Measurements from ENCODE around the gene XCR1.

XCR1 gene

DNA sequence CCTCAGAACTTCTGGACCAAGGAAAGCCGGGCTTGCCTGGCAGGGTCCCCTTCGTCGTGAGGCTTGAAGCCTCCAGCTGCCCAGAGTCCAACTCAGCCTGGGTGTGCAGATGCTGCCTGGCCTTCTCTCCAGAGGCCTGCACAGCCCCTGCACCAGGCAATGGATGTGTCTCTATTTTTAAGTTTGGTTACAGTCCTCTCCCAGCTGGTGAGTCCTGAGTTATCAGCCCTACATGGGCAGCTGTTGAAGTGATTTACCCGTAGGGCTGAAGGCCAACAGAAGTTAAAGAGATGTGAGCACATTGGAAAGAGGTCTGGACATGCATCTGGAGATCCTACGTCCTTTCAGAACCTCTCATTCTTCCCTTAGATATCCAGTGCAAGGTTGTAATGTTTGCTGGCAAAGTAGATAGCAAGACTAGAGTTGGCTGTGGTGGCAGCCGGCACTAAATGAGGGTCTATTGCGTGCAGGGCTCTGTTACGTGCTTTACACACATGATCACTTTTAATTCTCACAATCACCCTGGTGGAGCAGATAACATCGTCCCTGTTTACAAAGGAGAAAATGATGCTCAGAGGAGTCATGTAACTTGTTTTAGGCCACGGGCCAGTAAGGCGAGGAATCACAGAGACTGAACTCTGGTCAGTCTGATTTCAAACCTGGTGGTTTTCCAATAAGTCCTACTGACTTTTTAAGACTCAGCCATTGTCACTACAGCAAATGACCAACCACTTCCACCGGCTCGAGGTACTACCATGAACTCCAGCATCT lies 41.6 kb downstream of the XCR1 start:
- in situ Hi-C loops (cut with MboI; ENCODE audit: low sequenced_read_pairs): no loop called here

DNA sequence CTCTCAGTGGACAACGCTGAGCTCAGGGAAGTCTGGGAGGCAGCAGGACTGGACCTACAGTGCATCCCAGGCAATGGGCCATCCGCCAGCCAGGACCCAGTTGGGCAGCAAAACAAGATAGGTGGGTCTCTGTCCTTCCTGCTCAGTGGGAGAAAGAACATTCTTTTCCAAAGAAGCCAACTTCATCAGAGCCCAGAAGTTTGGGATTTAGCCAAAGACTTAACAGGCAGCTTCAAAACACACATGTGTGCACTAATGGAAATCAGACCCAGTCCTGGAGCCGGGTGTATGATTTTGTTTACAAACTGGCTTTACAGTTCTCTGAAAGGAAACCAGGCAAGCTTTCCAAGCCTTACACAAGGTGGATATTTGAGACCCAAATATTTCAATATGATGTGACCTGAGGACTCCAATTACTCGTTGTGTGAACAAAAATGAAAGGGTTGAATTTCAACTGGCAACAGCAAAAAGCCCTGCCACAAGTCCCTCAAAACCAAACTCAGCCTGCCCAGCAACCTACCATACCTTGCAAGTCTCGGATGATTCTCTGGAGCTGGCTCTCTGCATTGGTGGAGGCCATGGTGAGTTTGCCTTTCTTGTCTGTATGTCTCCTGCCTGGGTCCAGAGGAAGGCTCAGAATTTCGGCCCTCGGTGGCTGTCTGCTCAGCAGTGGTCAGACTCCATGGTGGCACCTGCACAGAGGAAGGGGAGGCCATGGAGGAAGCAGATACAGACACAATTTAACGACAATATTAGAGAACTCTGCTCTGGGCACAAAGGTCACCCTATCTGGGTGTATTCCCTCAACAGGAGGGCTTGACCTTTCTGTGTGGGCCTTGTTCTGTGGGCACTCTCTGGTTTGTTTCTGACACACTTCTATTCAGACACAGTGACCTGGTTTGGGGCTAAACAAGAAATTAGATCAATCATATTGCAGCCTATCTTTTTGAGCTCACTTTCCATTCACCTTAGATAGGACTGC lies 42.7 kb downstream of the XCR1 start:
- in situ Hi-C loops (cut with MboI; ENCODE audit: low sequenced_read_pairs): no loop called here

DNA sequence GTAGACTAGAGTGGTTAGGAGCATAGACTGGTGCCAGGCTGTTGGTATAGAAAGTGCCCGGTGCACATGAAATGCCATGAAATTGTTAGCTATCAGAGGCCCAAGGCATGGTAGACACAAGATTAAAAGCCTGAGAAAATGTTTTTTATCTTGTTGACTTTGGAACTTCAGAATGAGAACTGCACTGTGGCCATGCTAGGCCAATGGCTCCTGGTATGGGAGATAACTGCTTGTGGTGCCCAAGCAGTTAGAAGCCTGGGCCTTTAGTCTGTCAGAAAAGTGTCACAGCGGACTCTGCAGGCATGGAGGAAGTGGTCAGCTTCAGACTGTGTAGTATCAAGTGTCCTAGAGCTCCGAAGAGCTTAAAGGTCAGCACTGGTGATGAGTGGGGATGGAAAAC lies 43.5 kb downstream of the XCR1 start:
- in situ Hi-C loops (cut with MboI; ENCODE audit: low sequenced_read_pairs): no loop called here

DNA sequence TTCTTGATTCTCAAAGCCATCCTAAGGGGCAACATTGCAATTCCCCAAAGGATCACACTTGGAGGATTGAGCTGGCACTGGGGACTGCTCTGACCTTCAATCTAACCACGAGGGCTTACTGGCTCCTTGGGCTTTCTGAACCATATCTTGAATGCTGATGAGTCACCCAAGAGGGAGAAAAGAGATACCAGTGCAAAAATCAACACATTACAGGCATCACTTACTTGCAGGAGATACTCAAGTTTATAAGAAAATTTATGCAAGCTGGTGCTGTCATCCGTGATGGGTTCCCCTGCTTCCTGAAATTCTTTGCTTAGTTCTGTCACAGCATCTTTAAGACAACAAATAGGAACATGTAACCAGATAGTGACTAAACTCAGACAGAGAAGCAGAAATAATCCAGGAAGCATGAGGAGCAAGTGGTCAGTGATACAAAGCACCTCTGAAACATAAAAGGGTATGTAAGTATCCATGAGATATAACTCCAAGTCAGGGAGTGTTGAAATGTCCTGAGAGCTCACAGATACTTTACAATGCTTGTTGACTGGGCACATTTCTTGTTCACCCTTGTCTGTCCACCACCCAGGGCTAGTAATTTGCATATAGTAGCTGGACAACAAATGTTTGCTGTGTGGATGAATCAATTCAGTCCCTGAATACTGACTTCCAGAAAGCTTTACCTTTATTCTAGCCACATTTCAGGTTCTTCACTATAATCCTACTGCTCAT lies 45.8 kb downstream of the XCR1 start:
- in situ Hi-C loops (cut with MboI; ENCODE audit: low sequenced_read_pairs): no loop called here

DNA sequence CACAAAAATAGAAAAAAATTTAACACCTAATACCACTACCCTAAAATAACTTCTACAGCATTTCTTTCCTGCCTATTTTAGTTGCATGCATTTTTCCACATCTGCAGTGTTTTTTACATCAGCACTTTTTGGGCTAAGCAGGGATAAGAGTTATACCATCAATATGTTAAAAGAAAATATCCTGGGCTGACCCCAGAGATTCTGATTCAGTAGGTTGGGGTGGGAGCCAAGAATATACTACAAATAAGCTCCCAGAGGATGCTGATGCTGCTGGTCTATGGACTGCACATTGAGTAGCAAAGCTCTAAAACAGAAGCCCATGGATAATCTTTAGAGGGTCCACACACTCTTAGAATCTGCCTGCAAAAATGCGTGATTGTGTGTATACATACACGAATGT lies 46.5 kb downstream of the XCR1 start:
- in situ Hi-C loops (cut with MboI; ENCODE audit: low sequenced_read_pairs): no loop called here

DNA sequence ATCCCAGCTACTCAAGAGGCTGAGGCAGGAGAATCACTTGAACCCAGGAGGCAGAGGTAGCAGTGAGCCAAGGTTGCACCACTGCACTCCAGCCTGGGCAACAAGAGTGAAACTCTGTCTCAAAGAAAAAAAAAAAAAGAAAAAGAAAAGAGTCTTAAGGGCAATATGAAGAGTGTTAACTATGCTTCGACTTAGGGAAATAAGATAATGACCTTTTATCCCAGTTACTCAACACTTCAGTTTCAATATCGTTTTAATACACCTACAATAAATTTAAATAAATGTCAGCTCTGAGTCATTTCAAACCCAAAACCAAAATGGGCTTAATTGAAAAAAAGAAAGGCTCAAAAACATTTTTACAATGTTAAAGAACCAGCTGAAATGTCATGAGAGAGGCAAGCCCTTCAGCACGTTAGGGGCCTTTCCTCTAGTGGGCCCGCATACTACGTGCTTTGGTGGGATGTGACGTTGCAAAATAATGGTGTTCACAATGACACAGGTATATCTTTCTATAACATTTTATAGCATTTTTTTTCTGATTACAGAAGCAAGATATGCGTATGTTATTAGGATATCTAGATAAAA lies 47.0 kb downstream of the XCR1 start:
- in situ Hi-C loops (cut with MboI; ENCODE audit: low sequenced_read_pairs): no loop called here

DNA sequence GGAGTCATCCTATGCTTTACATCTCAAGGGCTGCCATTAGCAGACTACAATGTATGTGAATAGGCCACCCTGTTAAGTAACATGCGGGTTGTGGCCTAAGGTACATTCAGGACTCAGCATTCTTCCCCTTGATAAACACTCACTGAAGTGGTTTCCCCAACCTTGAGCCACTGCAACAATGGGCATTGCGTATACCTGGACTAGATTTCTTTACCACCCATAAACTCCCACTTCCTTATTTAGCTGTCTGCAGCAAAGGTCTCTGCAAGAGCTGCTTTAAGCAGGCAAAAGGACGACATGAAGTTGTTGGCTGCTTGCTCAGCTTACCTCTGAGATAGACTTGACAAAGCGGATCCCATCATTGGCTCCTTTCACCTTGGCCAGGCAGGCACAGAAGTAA lies 47.9 kb downstream of the XCR1 start:
- in situ Hi-C loops (cut with MboI; ENCODE audit: low sequenced_read_pairs): no loop called here

DNA sequence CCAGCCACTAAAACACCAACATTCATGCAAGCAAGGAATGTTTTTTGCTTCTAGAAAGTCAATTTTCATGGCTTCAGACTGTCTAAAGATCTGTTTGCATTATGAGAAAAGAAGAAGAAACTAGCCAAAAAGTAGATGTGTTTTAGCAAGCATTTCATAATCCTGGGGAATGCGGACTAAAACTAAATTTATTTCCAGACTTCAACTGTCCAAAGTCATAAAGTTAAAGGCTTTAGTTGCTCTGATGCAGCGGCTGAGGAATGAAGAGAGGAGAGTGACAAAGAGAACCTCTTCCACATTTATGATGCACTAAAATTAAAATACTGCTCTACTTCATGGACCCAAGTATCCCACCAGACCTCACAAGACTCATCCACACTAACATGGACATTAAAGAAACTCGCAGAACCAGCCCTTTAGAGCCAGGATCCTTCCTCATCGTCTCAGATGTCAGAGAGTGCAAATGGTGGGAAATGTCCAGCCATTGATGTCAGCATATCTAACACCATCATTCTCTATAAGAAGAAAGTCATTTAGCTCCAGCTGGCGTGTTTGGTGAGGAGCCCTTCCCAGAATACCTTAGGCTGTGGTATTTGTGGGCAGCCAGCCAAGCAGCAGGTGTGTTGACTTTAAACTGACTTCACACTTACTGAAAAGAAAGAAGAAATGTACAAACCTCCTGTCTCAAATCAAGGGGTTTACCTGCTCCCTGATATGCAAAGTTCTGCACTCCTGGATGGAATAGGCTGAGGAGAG lies 49.1 kb downstream of the XCR1 start:
- in situ Hi-C loops (cut with MboI; ENCODE audit: low sequenced_read_pairs): no loop called here

DNA sequence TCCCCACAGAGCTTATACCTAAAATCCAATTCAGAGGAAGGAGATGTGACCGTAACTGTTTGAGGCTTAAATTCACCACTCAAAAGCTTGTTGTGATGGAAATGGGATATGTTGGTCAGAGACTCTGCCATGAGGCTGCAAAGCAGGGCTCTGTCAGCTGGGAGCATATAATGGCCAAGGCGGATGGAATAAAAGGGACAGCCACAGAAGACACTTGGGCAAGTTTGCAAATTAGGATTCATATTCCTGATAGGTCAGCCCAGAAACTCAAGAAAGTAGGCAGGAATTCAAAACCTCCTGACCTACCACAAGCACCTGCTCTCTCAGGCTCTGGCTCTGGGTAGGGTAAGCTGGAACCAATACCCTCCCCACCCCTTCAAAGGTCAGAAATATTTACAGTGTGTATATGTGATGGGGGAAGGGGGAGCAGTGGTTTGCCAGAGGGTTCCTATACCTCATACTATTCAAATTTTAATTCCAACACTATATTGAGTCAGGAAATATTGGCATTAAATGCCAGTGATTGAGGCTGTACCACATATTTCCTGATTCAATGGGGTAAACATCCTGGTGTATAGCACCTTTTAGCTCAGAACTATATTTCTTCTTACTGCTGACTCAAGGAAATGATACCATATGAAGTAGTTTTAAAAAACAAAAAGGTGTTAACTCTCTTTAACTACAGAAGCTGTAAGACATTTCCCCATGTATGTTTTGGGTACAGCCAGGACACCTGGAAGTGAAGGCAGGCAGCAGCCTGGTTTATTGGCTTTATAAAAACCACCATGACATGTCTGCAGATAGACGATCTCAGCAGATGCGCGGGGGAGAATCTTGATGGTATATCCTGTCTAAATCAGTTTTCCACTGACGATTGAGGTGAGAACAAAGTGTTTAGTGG lies 50.8 kb downstream of the XCR1 start:
- in situ Hi-C loops (cut with MboI; ENCODE audit: low sequenced_read_pairs): no loop called here

DNA sequence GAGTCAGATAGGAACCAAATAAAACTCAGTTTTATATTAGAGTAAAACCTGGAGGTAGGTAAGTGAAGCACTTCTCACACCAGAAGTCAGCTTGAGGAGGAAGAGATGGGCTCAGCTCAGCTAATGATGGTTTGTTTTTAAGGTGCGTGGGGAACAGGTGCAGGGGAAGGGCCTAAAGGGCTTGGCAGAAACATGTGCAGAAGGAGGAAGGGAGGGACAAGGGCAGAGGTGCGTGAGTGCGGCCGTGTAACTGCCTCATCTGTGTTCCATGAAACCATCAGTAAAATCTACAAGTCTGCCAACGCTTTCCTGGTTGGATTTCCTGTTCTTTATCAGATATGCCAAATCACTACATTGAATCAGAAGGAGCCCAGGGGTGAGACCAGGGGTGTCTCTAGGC lies 51.6 kb downstream of the XCR1 start:
- in situ Hi-C loops (cut with MboI; ENCODE audit: low sequenced_read_pairs): no loop called here

DNA sequence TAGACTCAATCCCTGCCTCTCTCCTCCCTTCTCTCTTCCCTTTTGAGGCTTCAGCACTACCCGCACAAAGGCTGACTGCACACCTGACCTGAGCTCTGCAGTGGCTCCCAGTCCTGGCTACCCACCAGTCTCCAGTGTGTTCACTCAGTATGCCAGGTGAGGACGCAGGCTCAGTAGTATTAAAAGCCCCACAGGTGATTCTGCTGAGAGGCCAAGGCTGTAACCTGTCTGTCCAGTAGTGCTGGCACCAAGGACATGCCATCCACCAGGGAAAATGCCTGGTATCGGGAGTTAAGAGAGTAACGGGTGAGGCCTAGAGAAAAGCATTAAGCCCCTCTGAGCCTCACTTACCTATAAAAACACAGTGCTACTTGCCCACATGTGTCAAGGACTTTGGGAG lies 52.6 kb downstream of the XCR1 start:
- in situ Hi-C loops (cut with MboI; ENCODE audit: low sequenced_read_pairs): no loop called here

DNA sequence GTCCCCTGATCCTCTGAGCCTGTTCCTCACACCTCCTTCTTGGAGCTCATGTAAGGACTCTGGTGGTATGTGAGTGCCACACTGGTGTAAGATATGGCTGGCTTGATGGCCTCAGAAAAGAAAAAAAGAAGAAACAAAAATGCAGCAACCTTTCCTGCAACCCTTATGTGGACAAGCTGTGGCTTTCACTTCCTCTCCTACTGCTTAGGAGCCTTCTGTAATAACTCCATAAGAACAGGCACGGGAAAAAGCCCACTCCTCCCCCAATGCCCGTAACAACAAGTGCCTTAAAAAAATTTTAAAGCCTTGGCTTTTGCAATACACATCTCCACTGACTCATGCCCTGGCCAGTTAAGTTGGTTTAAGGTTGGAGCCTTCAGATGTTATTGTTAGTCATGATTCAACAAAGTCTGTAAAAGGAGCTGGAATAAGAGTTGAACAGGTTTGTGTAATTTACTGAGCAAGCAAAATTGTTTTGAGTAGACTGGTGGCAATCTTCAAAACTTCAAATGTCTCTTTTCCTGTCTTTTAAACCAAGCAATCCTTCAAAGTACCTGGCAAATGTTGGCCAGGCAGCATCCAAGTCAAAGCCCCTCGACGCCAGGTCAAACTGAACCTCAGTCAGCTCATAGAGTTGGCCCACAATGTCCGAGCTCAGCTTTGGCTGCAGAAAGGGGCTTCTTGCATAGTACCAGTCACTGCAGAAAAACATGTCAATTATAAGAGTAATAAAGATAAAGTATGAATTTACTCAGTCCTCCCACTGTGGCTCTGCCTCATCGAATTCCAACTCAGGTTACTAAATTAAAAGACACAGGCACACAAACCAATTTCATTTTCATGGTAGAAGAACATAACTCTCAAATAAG lies 54.5 kb downstream of the XCR1 start:
- in situ Hi-C loops (cut with MboI; ENCODE audit: low sequenced_read_pairs): no loop called here

DNA sequence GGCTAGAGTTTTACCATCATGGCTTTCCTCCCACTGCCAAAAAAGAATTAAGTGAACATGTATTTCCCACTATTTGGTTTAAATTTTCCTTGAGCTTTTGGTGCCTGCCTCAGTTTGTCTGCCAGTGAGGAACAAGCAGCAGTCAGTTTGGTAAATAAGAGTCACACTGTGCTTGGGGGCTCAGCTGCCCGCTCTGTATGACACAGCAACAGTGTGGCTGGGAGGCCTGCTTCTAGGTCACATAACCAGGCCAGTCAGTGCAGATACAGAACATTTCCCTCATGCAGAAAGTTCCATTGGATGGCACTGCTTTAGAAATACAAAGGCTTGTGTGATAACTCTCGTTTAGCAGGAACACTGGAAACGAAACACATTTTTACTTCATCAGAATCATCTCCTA lies 57.3 kb downstream of the XCR1 start:
- in situ Hi-C loops (cut with MboI; ENCODE audit: low sequenced_read_pairs): no loop called here

DNA sequence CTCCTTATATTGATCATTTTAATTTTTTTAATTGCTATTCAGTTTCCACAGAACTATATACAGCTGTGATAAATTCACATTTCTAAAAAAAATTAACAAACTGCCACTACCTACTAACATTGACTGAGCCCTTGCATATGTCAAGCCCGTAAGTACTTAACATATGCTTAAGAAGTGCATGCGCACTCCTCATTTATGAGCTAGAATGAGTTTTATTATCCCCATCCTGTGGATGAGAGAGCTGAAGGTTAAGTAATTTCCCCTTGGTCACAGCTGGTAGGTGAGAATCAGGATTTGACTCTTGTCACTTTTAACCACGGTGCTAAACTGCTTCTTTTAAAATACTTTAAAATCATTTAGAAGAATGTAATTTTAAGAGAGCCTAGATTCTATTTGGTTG lies 58.2 kb downstream of the XCR1 start:
- in situ Hi-C loops (cut with MboI; ENCODE audit: low sequenced_read_pairs): no loop called here

DNA sequence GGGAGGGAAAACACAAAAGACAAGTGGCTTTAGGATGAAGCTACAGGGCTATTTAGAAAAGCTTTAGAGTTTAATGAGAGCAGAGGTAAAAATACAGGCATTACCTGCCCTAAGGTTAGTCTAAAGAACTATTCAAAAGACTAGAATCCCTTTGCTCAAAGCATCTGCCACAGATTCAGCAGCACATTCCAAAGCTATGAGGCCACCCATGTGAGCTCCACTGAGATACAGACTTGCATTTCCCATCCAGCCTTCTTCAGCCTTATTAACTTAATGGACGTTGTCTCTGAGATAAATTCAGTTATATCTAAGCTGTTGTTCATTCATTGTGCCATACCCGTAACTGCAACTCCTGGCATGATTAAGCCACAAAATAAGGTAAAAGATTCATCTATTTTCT lies 58.6 kb downstream of the XCR1 start:
- in situ Hi-C loops (cut with MboI; ENCODE audit: low sequenced_read_pairs): no loop called here

DNA sequence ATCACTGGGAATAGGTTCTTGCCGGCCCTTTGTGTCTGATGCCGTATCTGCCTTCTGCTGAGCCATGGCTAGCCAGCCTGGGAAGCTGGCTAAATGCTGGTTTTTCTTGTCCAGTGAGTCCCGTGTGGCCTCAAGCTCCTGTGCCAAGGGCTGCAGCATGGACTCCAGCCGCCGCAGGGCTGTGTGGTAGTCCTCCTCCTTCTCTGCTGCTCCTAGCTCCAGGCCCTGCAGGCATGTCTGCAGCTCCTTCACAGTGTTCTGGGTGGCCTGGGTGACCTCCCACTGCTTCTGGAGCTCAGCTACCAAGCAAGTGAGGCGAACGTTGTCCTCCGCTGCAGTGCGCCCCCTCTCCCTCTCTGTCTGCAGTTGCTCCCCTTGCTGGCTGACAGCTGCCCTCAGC lies 59.1 kb downstream of the XCR1 start:
- in situ Hi-C loops (cut with MboI; ENCODE audit: low sequenced_read_pairs): no loop called here

DNA sequence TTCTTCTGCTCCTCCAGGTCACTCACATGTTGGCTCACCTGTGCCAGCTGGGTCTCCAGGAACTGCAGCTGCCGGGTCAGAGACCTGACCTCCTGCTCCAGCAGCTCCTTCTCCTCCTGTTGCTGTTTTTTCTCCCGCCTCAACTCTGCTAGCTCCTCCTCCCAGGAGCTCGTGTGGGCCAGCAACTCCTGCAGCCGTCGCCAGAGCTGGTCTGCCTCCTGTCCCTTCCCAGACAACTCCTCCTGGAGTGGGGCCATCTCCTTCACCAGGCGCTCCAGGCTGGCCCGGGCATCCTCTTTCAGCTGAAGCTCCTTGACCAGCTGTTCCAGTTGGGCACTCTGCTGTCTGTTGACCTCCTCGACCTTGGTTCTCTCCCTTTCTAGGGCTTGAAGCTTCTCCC lies 59.6 kb downstream of the XCR1 start:
- in situ Hi-C loops (cut with MboI; ENCODE audit: low sequenced_read_pairs): no loop called here

All from HL-60/S4 (cell line).